Trophoblast cell (in vitro differentiated cells and primary cell): ENCODE measurements around the gene SNX11.

Experiments
- DNase-seq, 2 donors: peaks; one replicate each; pipeline ENCODE4 v3.0.0-alpha.2; 2016
- H2AFZ ChIP-seq: 2 replicates; pipeline ENCODE4 v1.6.1; 2013; ENCODE audit warnings: low read length, moderate library complexity, mild to moderate bottlenecking; ENCODE audit not compliant: insufficient read depth, poor library complexity
- H2AK5ac ChIP-seq: 2 replicates; pipeline ENCODE4 v1.6.1; 2013; ENCODE audit warnings: mild to moderate bottlenecking, low read length
- H2BK120ac ChIP-seq: 2 replicates; pipeline ENCODE4 v1.6.1; 2013; ENCODE audit warnings: low read length, mild to moderate bottlenecking, moderate library complexity; ENCODE audit not compliant: insufficient read depth, poor library complexity
- H2BK12ac ChIP-seq: 2 replicates; pipeline ENCODE4 v1.6.1; 2013; ENCODE audit warnings: mild to moderate bottlenecking, low read length, moderate library complexity
- H2BK5ac ChIP-seq: 2 replicates; pipeline ENCODE4 v1.6.1; 2013; ENCODE audit warnings: low read length, low read depth, moderate library complexity, mild to moderate bottlenecking; ENCODE audit not compliant: poor library complexity
- H3K14ac ChIP-seq: 2 replicates; pipeline ENCODE4 v1.6.1; 2013; ENCODE audit warnings: mild to moderate bottlenecking, low read length
- H3K18ac ChIP-seq: 2 replicates; pipeline ENCODE4 v1.6.1; 2013; ENCODE audit warnings: mild to moderate bottlenecking, low read length
- H3K23ac ChIP-seq: 2 replicates; pipeline ENCODE4 v1.6.1; 2013; ENCODE audit warnings: low read length
- H3K27ac ChIP-seq: 2 replicates; pipeline ENCODE4 v1.5.1; 2013; ENCODE audit warnings: low read depth, mild to moderate bottlenecking, inconsistent platforms, low read length, moderate library complexity
- H3K27me3 ChIP-seq: 2 replicates; pipeline ENCODE4 v1.6.1; 2013; ENCODE audit warnings: inconsistent platforms, mild to moderate bottlenecking, low read length, moderate library complexity; ENCODE audit not compliant: insufficient read depth
- H3K36me3 ChIP-seq, 2 experiments: 1 replicate in 1 of 2; 2 replicates in 1 of 2; pipeline ENCODE4 v1.6.1; 2013; ENCODE audit warnings: low read length in 2 of 2, mild to moderate bottlenecking in 2 of 2, moderate library complexity in 1 of 2; ENCODE audit not compliant: insufficient read depth in 2 of 2, control insufficient read depth in 1 of 2
- H3K4ac ChIP-seq: 2 replicates; pipeline ENCODE4 v1.6.1; 2013; ENCODE audit warnings: low read depth, mild to moderate bottlenecking, low read length, moderate library complexity
- H3K4me1 ChIP-seq, 2 experiments: 1 replicate in 1 of 2; 2 replicates in 1 of 2; pipeline ENCODE4 v1.6.1; 2013; ENCODE audit warnings: low read length in 2 of 2, mild to moderate bottlenecking in 2 of 2, moderate library complexity in 1 of 2; ENCODE audit not compliant: insufficient read depth in 2 of 2, control insufficient read depth in 1 of 2
- H3K4me2 ChIP-seq: 2 replicates; pipeline ENCODE4 v1.6.1; 2013; ENCODE audit warnings: inconsistent platforms, mild to moderate bottlenecking, low read length, moderate library complexity
- H3K4me3 ChIP-seq: 2 replicates; pipeline ENCODE4 v1.5.1; 2013; ENCODE audit warnings: mild to moderate bottlenecking, low read depth, low read length, inconsistent platforms
- H3K79me1 ChIP-seq: one replicate; pipeline ENCODE4 v1.6.1; 2013; ENCODE audit warnings: low read length
- H3K79me2 ChIP-seq: 2 replicates; pipeline ENCODE4 v1.6.1; 2013; ENCODE audit warnings: low read length, mild to moderate bottlenecking; ENCODE audit not compliant: control insufficient read depth, insufficient read depth, poor library complexity
- H3K9ac ChIP-seq: 2 replicates; pipeline ENCODE4 v1.6.1; 2013; ENCODE audit warnings: mild to moderate bottlenecking, low read length
- H3K9me3 ChIP-seq: 2 replicates; pipeline ENCODE4 v1.6.1; 2013; ENCODE audit warnings: low read depth, mild to moderate bottlenecking, control low read depth, inconsistent platforms, low read length; ENCODE audit not compliant: insufficient read depth
- H4K12ac ChIP-seq: 2 replicates; pipeline ENCODE4 v1.6.1; 2013; ENCODE audit warnings: low read depth, mild to moderate bottlenecking, low read length, moderate library complexity
- H4K8ac ChIP-seq: 2 replicates; pipeline ENCODE4 v1.6.1; 2013; ENCODE audit warnings: low read depth, mild to moderate bottlenecking, low read length, moderate library complexity
- H4K91ac ChIP-seq: one replicate; pipeline ENCODE4 v1.6.1; 2013; ENCODE audit warnings: low read depth, mild to moderate bottlenecking, low read length, moderate library complexity
- WGBS: extraction: QIAGEN DNeasy Blood & Tissue Kit; methylation state at CpG from one replicate; pipeline ENCODE4 v1.1.7; 2013; ENCODE audit warnings: missing lambda C conversion rate; ENCODE audit not compliant: insufficient read length, insufficient coverage; ENCODE audit errors: extremely low coverage; 5-methylcytosine and 5-hydroxymethylcytosine counted together

Gene SNX11

DNA sequence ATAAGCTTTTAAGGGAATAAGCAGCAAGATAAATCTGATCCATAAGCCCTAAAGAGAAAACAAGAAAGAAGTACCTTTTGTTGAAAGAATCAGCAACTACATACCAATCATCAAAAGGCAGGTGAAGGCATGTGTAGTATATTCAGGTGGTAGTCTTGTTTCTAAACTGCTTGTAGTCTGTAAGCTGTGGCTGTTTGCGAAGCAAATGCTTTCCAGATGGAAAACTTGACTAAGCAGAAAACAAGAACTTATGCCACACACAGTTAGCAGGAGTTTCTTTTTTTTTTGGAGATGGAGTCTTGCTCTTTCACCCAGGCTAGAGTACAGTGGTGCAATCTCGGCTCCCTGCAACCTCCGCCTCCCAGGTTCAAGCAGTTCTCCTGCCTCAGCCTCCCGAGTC, 12.0 kb upstream of the SNX11 start:
- Histone ChIP-seq H3K4me3 (no peak overlapping the region), H2AFZ (no peak overlapping the region), H3K9ac (no peak overlapping the region), H2AK5ac (no peak overlapping the region), H4K8ac (no peak overlapping the region), H3K4ac (no peak overlapping the region), H3K79me2 (peaks cover 16% of the 10 kb centered on the region), H3K9me3 (no peaks in the 10 kb centered on the region), H4K91ac (no peak overlapping the region), H3K4me2 (no peak overlapping the region), H4K12ac (no peak overlapping the region), H3K36me3 (peaks cover 11 to 22% of the 10 kb centered on the region in 2 experiments), H3K4me1 (no peaks in the 10 kb centered on the region), H3K27me3 (no peaks in the 10 kb centered on the region), H2BK5ac (no peak overlapping the region), H3K14ac (no peak overlapping the region), H2BK12ac (no peak overlapping the region), H3K79me1 (peaks cover 1% of the 10 kb centered on the region), H3K27ac (no peak overlapping the region), H3K18ac (no peak overlapping the region), H3K23ac (no peak overlapping the region), H2BK120ac (no peak overlapping the region)
- no peak for DNase-seq
- WGBS: no CpG with 5 or more reads among the region's 4 CpGs

DNA sequence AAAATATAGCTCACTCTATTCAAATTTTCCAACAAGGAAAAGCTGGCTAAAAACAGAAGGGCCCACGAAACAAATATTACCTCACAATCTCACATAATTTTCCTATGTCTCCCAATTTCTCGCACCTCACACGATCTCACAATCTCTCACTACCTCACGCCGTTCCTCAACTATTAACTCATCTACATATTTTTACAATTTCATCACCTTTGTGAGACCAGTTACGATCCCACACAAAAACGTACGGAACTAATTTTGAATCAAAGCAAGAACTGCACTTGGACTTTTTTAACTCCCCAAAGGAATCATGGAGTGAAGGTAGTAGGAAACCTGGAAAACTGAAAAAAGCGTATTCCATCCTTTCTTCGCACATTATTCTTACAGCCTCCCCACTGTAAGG, 7.4 kb upstream of the SNX11 start:
- no peak overlapping the region for H3K14ac ChIP-seq
- H4K12ac ChIP-seq: no peak overlapping the region
- H3K23ac ChIP-seq: no peak overlapping the region
- peak overlapping the region; percentile 84 for H3K4me2 ChIP-seq
- H3K9me3 ChIP-seq: no peaks in the 10 kb centered on the region
- peaks cover 2 to 6% of the 10 kb centered on the region in 2 experiments for H3K36me3 ChIP-seq
- peak overlapping the region; percentile 91 for H3K4me3 ChIP-seq
- peak overlapping the region; percentile 91 for H3K27ac ChIP-seq
- H2BK120ac ChIP-seq: no peak overlapping the region
- peak; percentile 68 to 89 for DNase-seq
- no peak overlapping the region for H2AFZ ChIP-seq
- no peak overlapping the region for H2BK12ac ChIP-seq
- no peak overlapping the region for H4K8ac ChIP-seq
- no peak overlapping the region for H2BK5ac ChIP-seq
- no peaks in the 10 kb centered on the region for H3K4me1 ChIP-seq
- no peak overlapping the region for H3K18ac ChIP-seq
- no peak overlapping the region for H3K9ac ChIP-seq
- peak overlapping the region; percentile 54 for H3K4ac ChIP-seq
- no peak overlapping the region for H2AK5ac ChIP-seq
- H3K79me2 ChIP-seq: peaks cover 16% of the 10 kb centered on the region
- 100% methylated on average over 4 of the region's 10 CpGs for WGBS
- no peak overlapping the region for H4K91ac ChIP-seq
- no peaks in the 10 kb centered on the region for H3K27me3 ChIP-seq
- H3K79me1 ChIP-seq: peaks cover 7% of the 10 kb centered on the region

DNA sequence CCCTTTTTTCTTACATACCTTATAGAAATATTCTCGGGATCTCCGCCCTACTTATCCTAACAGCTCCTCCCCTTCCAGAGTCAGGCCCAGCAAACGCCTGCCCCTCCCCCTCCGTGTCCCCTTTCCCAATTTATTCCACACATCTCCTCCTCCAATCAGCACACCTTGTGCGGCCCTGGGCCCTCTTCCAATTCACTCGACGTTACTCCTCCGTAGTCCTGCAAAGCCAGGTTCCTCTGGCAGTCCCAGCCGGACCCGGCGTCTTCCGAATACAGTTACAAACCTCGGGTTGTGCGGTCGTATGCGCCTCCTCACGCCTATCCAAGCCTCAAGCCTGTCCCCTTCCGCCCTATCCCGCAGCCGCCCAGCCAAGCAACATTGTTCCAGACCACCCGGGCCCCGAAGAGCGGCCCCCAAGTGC, 7.0 kb upstream of the SNX11 start:
- peaks cover 16% of the 10 kb centered on the region for H3K79me2 ChIP-seq
- peak overlapping the region; percentile 90 for H4K12ac ChIP-seq
- peak overlapping the region; percentile 76 for H2BK5ac ChIP-seq
- WGBS: no CpG with 5 or more reads among the region's 23 CpGs
- H3K9me3 ChIP-seq: no peaks in the 10 kb centered on the region
- H3K27ac ChIP-seq: peak overlapping the region; percentile 91
- peak; percentile 29 to 49 for DNase-seq
- H3K9ac ChIP-seq: peak overlapping the region; percentile 66
- H2BK120ac ChIP-seq: peak overlapping the region; percentile 85
- peak overlapping the region; percentile 94 for H3K18ac ChIP-seq
- H3K14ac ChIP-seq: peak overlapping the region; percentile 90
- H4K8ac ChIP-seq: peak overlapping the region; percentile 95
- no peaks in the 10 kb centered on the region for H3K27me3 ChIP-seq
- no peak overlapping the region for H2AK5ac ChIP-seq
- peaks cover 7% of the 10 kb centered on the region for H3K79me1 ChIP-seq
- peaks cover under 1 to 6% of the 10 kb centered on the region in 2 experiments for H3K36me3 ChIP-seq
- peak overlapping the region; percentile 92 for H4K91ac ChIP-seq
- H3K4me1 ChIP-seq: no peaks in the 10 kb centered on the region
- peak overlapping the region; percentile 91 for H3K4me3 ChIP-seq
- peak overlapping the region; percentile 91 for H2AFZ ChIP-seq
- H3K4ac ChIP-seq: peak overlapping the region; percentile 66
- H2BK12ac ChIP-seq: no peak overlapping the region
- H3K23ac ChIP-seq: no peak overlapping the region
- peak overlapping the region; percentile 84 for H3K4me2 ChIP-seq

DNA sequence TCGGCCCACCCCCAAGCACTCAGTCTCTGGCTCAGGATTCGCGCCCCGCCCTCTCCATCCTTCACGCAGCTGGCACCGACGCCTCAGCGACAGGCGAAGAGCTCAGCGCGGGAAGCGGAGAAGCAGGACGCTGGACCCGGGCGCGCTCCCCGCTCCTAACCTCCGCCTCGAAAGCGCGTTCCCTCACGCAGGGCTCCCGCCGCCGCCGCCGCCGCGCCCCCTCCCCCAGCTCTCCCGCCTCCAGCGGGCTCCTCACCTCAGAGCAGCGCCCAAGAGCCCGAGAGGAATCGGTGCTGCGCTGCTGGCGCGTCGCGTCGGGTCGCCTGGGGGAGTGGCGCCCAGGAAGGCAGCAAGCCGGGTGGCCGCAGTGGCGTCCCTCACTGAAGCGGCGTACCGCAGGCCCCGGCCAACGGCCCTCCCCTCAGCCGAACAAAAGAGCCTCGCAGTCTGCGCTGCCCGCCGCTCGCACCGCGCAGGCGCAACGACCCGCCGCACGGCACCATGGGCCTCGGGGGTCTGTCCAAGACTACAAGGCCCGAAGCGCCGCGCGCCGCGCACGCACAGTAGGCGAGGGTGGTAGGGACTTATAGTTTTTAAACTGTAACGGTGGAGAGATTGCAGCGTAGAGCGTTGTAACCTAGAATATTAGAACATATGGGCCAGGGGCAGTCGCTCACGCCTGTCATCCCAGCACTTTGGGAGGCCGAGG, 6.4 kb upstream of the SNX11 start, which contains the start of gene CBX1:
Gene CBX1 (minus strand): TSS at position 467 of the 709 bp plus-strand sequence. CDS start 24,474 bp downstream, outside the sequence.
- Histone ChIP-seq H3K18ac (peak within 1 kb of the TSS; percentile 94), H2BK120ac (peak within 1 kb of the TSS; percentile 85), H4K12ac (peak within 1 kb of the TSS; percentile 90), H2AFZ (peak within 1 kb of the TSS; percentile 91), H3K14ac (peak within 1 kb of the TSS; percentile 90), H3K9ac (peak within 1 kb of the TSS; percentile 85), H3K4ac (peak within 1 kb of the TSS; percentile 66), H3K9me3 (no peaks in the 10 kb centered on the region), H3K27me3 (no peaks in the 10 kb centered on the region), H3K4me1 (no peaks in the 10 kb centered on the region), H3K4me2 (peak within 1 kb of the TSS; percentile 84), H3K36me3 (peaks cover 0 to 6% of the 10 kb centered on the region in 2 experiments), H3K27ac (peak within 1 kb of the TSS; percentile 91), H2BK5ac (peak within 1 kb of the TSS; percentile 76), H3K23ac (no peak within 1 kb of the TSS), H2AK5ac (peak within 1 kb of the TSS; percentile 87), H2BK12ac (no peak within 1 kb of the TSS), H3K79me1 (peaks cover 7% of the 10 kb centered on the region), H4K8ac (peak within 1 kb of the TSS; percentile 95), H3K4me3 (peak within 1 kb of the TSS; percentile 91), H4K91ac (peak within 1 kb of the TSS; percentile 92), H3K79me2 (peaks cover 16% of the 10 kb centered on the region)
- peak; percentile 95 to 96 for DNase-seq
- WGBS: no CpG with 5 or more reads among the region's 79 CpGs
